Endothelial cell of umbilical vein (primary cell): Measurements from ENCODE around the gene NAA10. TPM values are rescaled to one million over a fixed set of nuclear protein-coding genes. Genes with fewer than 3 reads are reported as not detected.

Source experiments
- BruUV-seq: library from RNA; stranded (reverse); fragments of 400-500 nt; replicated peaks from 2 replicates; lab custom pipeline; 2021; lab: Mats Ljungman, UMichigan
- CTCF ChIA-PET: fragments of 300-600, 350-600 bp; sonication (Branson Sonifier 250); formaldehyde crosslinking; loops from one replicate; lab custom pipeline; 2021; ENCODE audit warnings: antibody characterized with exemption, inconsistent platforms; lab: Charles Lee
- POLR2A ChIA-PET: fragments of 300-600, 350-600 bp; sonication (Branson Sonifier 250); formaldehyde crosslinking; loops from one replicate; lab custom pipeline; 2021; ENCODE audit warnings: antibody characterized with exemption, inconsistent platforms; lab: Charles Lee
- DNase-seq: peaks from one replicate; pipeline ENCODE4 v3.0.0-alpha.2; 2011; ENCODE audit warnings: low read depth, low spot score
- FAIRE-seq: peaks from 2 replicates; lab custom pipeline; 2011; peaks lifted over from hg19 to GRCh38; lab: Jason Lieb, UNC
- H2AFZ ChIP-seq: 2 replicates; pipeline ENCODE4 v1.6.0; 2012; ENCODE audit warnings: low read depth, low read length, control low read depth, inconsistent platforms
- H3K27ac ChIP-seq: 2 replicates; pipeline ENCODE4 v1.5.1; 2011; ENCODE audit warnings: low read depth, mild to moderate bottlenecking, control low read depth, low read length, moderate library complexity; ENCODE audit not compliant: insufficient read depth
- H3K27me3 ChIP-seq, 2 experiments: 2 replicates each; pipeline versions ENCODE4 v1.6.0 to v1.6.1; 2011; ENCODE audit warnings: low read length in 2 of 2, mixed read lengths in 1 of 2; ENCODE audit not compliant: control insufficient read depth in 2 of 2, insufficient read depth in 2 of 2
- H3K36me3 ChIP-seq, 2 experiments: 2 replicates in 1 of 2; 3 replicates in 1 of 2; pipeline ENCODE4 v1.5.1; 2011; ENCODE audit warnings: low read length in 2 of 2, mild to moderate bottlenecking in 1 of 2, moderate library complexity in 1 of 2; ENCODE audit not compliant: control insufficient read depth in 2 of 2, insufficient read depth in 2 of 2; ENCODE audit errors: extremely low read depth in 1 of 2
- H3K4me1 ChIP-seq: 3 replicates; pipeline ENCODE4 v1.5.1; 2011; ENCODE audit warnings: mild to moderate bottlenecking, low read length; ENCODE audit not compliant: control insufficient read depth, insufficient read depth; ENCODE audit errors: extremely low read depth
- H3K4me2 ChIP-seq: 2 replicates; pipeline ENCODE4 v1.6.1; 2011; ENCODE audit warnings: low read length, control low read depth, mixed read lengths; ENCODE audit not compliant: insufficient read depth
- H3K4me3 ChIP-seq, 3 experiments: fragments of 200-600 bp in 1 of 3; sonication (generic), shearing (Covaris generic) in 1 of 3; replicated peaks in 1 of 3; 2 replicates each; pipeline ENCODE4 v1.5.1; 2011 to 2016; ENCODE audit warnings: control low read depth in 3 of 3, low read length in 3 of 3, mild to moderate bottlenecking in 2 of 3, inconsistent platforms in 1 of 3, low read depth in 1 of 3, moderate library complexity in 1 of 3; ENCODE audit not compliant: insufficient read depth in 1 of 3
- H3K79me2 ChIP-seq: 2 replicates; pipeline ENCODE4 v1.6.0; 2012; ENCODE audit warnings: low read length, inconsistent platforms; ENCODE audit not compliant: control insufficient read depth, insufficient read depth
- H3K9ac ChIP-seq: replicated peaks from 2 replicates; pipeline ENCODE3; 2011; ENCODE audit warnings: low read length, control low read depth; ENCODE audit not compliant: insufficient read depth; ENCODE audit errors: extremely low read depth
- H3K9me1 ChIP-seq: replicated peaks from 3 replicates; pipeline ENCODE4 v1.6.0; 2011; ENCODE audit warnings: mild to moderate bottlenecking, low read length; ENCODE audit not compliant: control insufficient read depth, insufficient read depth; ENCODE audit errors: extremely low read depth
- H3K9me3 ChIP-seq: replicated peaks from 2 replicates; pipeline ENCODE4 v1.5.1; 2012; ENCODE audit warnings: low read length, inconsistent platforms; ENCODE audit not compliant: control insufficient read depth, insufficient read depth
- H4K20me1 ChIP-seq: replicated peaks from 2 replicates; pipeline ENCODE3; 2011; ENCODE audit warnings: mild to moderate bottlenecking, low read length; ENCODE audit not compliant: control insufficient read depth, insufficient read depth; ENCODE audit errors: extremely low read depth
- EZH2 ChIP-seq: IDR thresholded peaks from 2 replicates; pipeline ENCODE4 v1.6.1; 2012; ENCODE audit warnings: borderline replicate concordance, low read depth, mild to moderate bottlenecking, moderate library complexity, low read length, inconsistent platforms; ENCODE audit not compliant: severe bottlenecking
- FOS ChIP-seq: IDR thresholded peaks from 2 replicates; pipeline ENCODE4 v1.6.1; 2011; ENCODE audit warnings: mild to moderate bottlenecking, low read length, moderate library complexity, borderline replicate concordance; ENCODE audit not compliant: insufficient read depth
- GATA2 ChIP-seq: IDR thresholded peaks from 2 replicates; pipeline ENCODE4 v1.7.0; 2011; ENCODE audit warnings: low read depth, mild to moderate bottlenecking, moderate library complexity, mixed read lengths, low read length; ENCODE audit not compliant: insufficient read length, insufficient read depth
- JUN ChIP-seq: IDR thresholded peaks from 2 replicates; pipeline ENCODE4 v1.6.1; 2011; ENCODE audit warnings: borderline replicate concordance, low read depth; ENCODE audit not compliant: insufficient read length, insufficient read depth
- MAX ChIP-seq: IDR thresholded peaks from 2 replicates; pipeline ENCODE4 v1.6.1; 2011; ENCODE audit not compliant: insufficient read depth, insufficient read length
- MYC ChIP-seq: IDR thresholded peaks from one replicate; pipeline ENCODE4 v1.6.1; 2011; ENCODE audit warnings: mild to moderate bottlenecking, low read depth, low read length
- POLR2A ChIP-seq: IDR thresholded peaks from 2 replicates; pipeline ENCODE4 v1.6.1; 2012; ENCODE audit warnings: low read depth, mild to moderate bottlenecking, control low read depth, low read length
- POLR2AphosphoS5 ChIP-seq: IDR thresholded peaks from 2 replicates; pipeline ENCODE4 v1.6.1; 2012; ENCODE audit warnings: low read depth, mild to moderate bottlenecking, control low read depth, low read length, moderate library complexity; ENCODE audit not compliant: insufficient read depth
- dilution Hi-C: fragments of 300-500 bp; cut with MboI; formaldehyde crosslinking; loops from one replicate; pipeline ENCODE4 v1.15.0; 2019; ENCODE audit warnings: low sequenced_read_pairs; ENCODE audit not compliant: extremely low pct_ligation_motif_present
- intact Hi-C: fragments of 100-400 bp; cut with micrococcal nuclease; formaldehyde crosslinking; loops from one replicate; pipeline ENCODE4 v1.10.0; 2022
- polyA plus RNA-seq, 4 experiments: library from polyadenylated mRNA; depleted of rRNA in 3 of 4; stranded (reverse) in 3 of 4; unstranded in 1 of 4; fragments of >200 nt; gene quantifications; 2 replicates each; pipeline versions ENCODE4 v1.2.1 to v1.2.3, GENCODE V29; 2011 to 2012; ENCODE audit warnings: missing spikeins in 1 of 4
- total RNA-seq: library from RNA; stranded (reverse); gene quantifications from 2 replicates; pipeline ENCODE4 v1.2.3, GENCODE V29; 2021
- TF ChIP-seq, protein P1 (sequence below), 2 donors: IDR thresholded peaks; 1 replicate in 1 of 2; 2 replicates in 1 of 2; pipeline ENCODE4 v1.5.1; 2011; ENCODE audit warnings: low read length in 2 of 2, mild to moderate bottlenecking in 2 of 2, moderate library complexity in 2 of 2, control low read depth in 1 of 2, inconsistent platforms in 1 of 2, low read depth in 1 of 2; ENCODE audit not compliant: insufficient read depth in 1 of 2; ENCODE audit errors: extremely low read depth in 1 of 2

Gene NAA10
- total and polyA plus RNA-seq, 2 donors (not counting 3 experiments of a cell fraction or from before 2014, with no cell fraction given), result 141 to 144 TPM

DNA sequence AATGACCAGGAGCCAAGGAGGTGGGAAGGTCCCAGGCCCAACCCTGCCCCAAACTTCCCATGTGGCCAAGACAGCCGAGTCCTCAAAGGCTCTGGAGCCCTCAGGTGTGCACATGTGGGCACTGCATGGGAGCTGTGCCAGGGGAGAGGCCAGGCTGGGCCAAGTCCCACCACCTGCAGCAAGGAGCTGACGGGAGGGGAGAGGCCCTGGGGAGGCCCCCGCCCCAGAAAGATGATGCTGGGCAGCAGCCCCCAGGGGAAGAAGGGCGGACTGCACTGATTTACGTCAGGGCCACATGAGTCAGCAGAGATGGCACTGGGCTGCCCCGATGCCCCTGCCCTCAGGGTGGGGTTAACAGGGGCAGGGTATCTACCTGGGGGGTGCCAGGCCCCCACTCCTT lies 50.2 kb downstream of the NAA10 start:
- no peak overlapping the region for H2AFZ ChIP-seq
- no peaks in the 10 kb centered on the region for H3K79me2 ChIP-seq
- TF ChIP-seq MYC, result no peak
- TF ChIP-seq, protein P1, sequence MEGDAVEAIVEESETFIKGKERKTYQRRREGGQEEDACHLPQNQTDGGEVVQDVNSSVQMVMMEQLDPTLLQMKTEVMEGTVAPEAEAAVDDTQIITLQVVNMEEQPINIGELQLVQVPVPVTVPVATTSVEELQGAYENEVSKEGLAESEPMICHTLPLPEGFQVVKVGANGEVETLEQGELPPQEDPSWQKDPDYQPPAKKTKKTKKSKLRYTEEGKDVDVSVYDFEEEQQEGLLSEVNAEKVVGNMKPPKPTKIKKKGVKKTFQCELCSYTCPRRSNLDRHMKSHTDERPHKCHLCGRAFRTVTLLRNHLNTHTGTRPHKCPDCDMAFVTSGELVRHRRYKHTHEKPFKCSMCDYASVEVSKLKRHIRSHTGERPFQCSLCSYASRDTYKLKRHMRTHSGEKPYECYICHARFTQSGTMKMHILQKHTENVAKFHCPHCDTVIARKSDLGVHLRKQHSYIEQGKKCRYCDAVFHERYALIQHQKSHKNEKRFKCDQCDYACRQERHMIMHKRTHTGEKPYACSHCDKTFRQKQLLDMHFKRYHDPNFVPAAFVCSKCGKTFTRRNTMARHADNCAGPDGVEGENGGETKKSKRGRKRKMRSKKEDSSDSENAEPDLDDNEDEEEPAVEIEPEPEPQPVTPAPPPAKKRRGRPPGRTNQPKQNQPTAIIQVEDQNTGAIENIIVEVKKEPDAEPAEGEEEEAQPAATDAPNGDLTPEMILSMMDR (IDR thresholded peaks at IDR 0.05; ENCODE audit: extremely low read depth in 1 of 2, insufficient read depth in 1 of 2, low read depth in 1 of 2, low read length in 2 of 2), result no peak
- TF ChIP-seq POLR2A, result no peak
- TF ChIP-seq FOS, result no peak
- TF ChIP-seq MAX, result no peak
- no peak for TF ChIP-seq EZH2
- TF ChIP-seq JUN, result no peak
- TF ChIP-seq POLR2AphosphoS5, result no peak
- no peak for TF ChIP-seq GATA2
- no peak overlapping the region for H3K27ac ChIP-seq
- DNase-seq (no peak), FAIRE-seq (no peak)
- no peaks in the 10 kb centered on the region for H4K20me1 ChIP-seq
- ChIA-PET CTCF (no interaction called here), POLR2A (no interaction called here)
- no peak overlapping the region for H3K4me2 ChIP-seq
- no peaks in the 10 kb centered on the region for H3K36me3 ChIP-seq
- no peaks in the 10 kb centered on the region for H3K4me1 ChIP-seq
- H3K9me1 ChIP-seq, result no peaks in the 10 kb centered on the region
- no peak overlapping the region for H3K9ac ChIP-seq
- H3K4me3 ChIP-seq, result no peak overlapping the region
- dilution Hi-C loops, result no loop called here
- intact Hi-C loops, result loop anchor here (10.0 kb wide), 1 partner anchor 70 kb away; no protein-coding TSS in a partner anchor
- BruUV-seq, result no TSS peak
- peaks cover 33 to 38% of the 10 kb centered on the region in 2 experiments for H3K27me3 ChIP-seq
- H3K9me3 ChIP-seq, result no peaks in the 10 kb centered on the region
